Measurements from ENCODE around the gene KIF5C.

DNA sequence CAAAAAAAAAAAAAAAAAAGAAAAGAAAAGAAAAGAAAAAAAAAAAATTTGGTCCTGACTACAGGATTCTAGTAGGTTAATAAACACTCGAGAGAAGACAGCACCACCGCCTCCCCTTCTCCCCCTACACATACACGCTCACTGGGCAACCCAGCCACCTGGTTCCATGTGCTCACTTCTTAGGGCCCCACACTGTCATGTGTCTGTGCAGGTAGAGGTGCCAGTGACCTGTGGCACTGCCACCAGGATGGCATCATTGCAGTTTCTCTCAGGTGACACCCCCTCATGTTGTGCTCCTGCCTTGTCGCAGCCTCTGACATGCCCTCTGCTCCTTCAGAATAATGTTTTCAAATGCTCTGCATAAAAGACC lies 123.8 kb downstream of the KIF5C start:
- no peak for TF ChIP-seq POLR2A (IDR thresholded peaks at IDR 0.05)
- TF ChIP-seq, protein P1, sequence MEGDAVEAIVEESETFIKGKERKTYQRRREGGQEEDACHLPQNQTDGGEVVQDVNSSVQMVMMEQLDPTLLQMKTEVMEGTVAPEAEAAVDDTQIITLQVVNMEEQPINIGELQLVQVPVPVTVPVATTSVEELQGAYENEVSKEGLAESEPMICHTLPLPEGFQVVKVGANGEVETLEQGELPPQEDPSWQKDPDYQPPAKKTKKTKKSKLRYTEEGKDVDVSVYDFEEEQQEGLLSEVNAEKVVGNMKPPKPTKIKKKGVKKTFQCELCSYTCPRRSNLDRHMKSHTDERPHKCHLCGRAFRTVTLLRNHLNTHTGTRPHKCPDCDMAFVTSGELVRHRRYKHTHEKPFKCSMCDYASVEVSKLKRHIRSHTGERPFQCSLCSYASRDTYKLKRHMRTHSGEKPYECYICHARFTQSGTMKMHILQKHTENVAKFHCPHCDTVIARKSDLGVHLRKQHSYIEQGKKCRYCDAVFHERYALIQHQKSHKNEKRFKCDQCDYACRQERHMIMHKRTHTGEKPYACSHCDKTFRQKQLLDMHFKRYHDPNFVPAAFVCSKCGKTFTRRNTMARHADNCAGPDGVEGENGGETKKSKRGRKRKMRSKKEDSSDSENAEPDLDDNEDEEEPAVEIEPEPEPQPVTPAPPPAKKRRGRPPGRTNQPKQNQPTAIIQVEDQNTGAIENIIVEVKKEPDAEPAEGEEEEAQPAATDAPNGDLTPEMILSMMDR (IDR thresholded peaks at IDR 0.05) = no peak

Measured in body of pancreas (tissue), 4 donors.